A673 (cell line): ENCODE results near the gene DCHS1. TPM values are rescaled to one million over a fixed set of nuclear protein-coding genes. Genes with fewer than 3 reads are reported as not detected.

Experiments used
- BruUV-seq: library from RNA; stranded (reverse); fragments of 400-500 nt; replicated peaks from 2 replicates; lab custom pipeline; 2021; lab: Mats Ljungman, UMichigan
- CTCF ChIA-PET: fragments of 300-600 bp; sonication (Branson Sonifier 250); formaldehyde crosslinking; loops from one replicate; lab custom pipeline; 2022; ENCODE audit warnings: antibody characterized with exemption; lab: Charles Lee
- POLR2A ChIA-PET: fragments of 300-600 bp; sonication (Branson Sonifier 250); formaldehyde crosslinking; loops from one replicate; lab custom pipeline; 2022; ENCODE audit warnings: antibody characterized with exemption; ENCODE audit not compliant: low non-redundant PET; lab: Charles Lee
- DNase-seq: peaks from one replicate; pipeline ENCODE4 v3.0.0-alpha.2; 2015; ENCODE audit warnings: low spot score
- H3K27ac ChIP-seq: fragments of 200-600 bp; sonication (generic); 2 replicates; pipeline ENCODE4 v1.5.1; 2016; ENCODE audit warnings: mixed run types, low read depth, mild to moderate bottlenecking, mixed read lengths, antibody characterized with exemption, low read length; ENCODE audit not compliant: poor library complexity, severe bottlenecking
- H3K27me3 ChIP-seq: fragments of 200-600 bp; sonication (generic); replicated peaks from 2 replicates; pipeline ENCODE4 v1.6.1; 2017; ENCODE audit warnings: mixed run types, low read depth, mild to moderate bottlenecking, mixed read lengths, antibody characterized with exemption, low read length; ENCODE audit not compliant: insufficient read depth, poor library complexity
- H3K36me3 ChIP-seq: fragments of 200-600 bp; sonication (generic); 2 replicates; pipeline ENCODE4 v1.6.1; 2016; ENCODE audit warnings: mixed run types, mild to moderate bottlenecking, mixed read lengths, antibody characterized with exemption, low read length; ENCODE audit not compliant: insufficient read depth, poor library complexity, severe bottlenecking
- H3K4me1 ChIP-seq: fragments of 200-600 bp; sonication (generic); 2 replicates; pipeline ENCODE4 v1.6.1; 2017; ENCODE audit warnings: mixed run types, mild to moderate bottlenecking, mixed read lengths, antibody characterized with exemption, low read length; ENCODE audit not compliant: insufficient read depth, poor library complexity, severe bottlenecking
- H3K4me3 ChIP-seq: fragments of 200-600 bp; sonication (generic); 2 replicates; pipeline ENCODE4 v1.5.1; 2016; ENCODE audit warnings: low read depth, mixed run types, mild to moderate bottlenecking, mixed read lengths, low read length; ENCODE audit not compliant: poor library complexity, severe bottlenecking
- H3K9me3 ChIP-seq: fragments of 200-600 bp; sonication (generic); 2 replicates; pipeline ENCODE4 v1.6.1; 2016; ENCODE audit warnings: mixed run types, low read depth, mild to moderate bottlenecking, mixed read lengths, antibody characterized with exemption, low read length; ENCODE audit not compliant: poor library complexity, severe bottlenecking
- CTCF ChIP-seq: fragments of 300-800, 200-600 bp; sonication (generic); conservative IDR thresholded peaks from 2 replicates; pipeline ENCODE4 v1.5.1; 2017; ENCODE audit warnings: low read depth, mild to moderate bottlenecking, antibody characterized with exemption, low read length, moderate library complexity, mixed read lengths
- EZH2 ChIP-seq: fragments of 200-600 bp; sonication (generic); IDR thresholded peaks from 2 replicates; pipeline ENCODE4 v1.6.1; 2017; ENCODE audit warnings: borderline replicate concordance, low read depth, mild to moderate bottlenecking, mixed read lengths, antibody characterized with exemption, low read length; ENCODE audit not compliant: poor library complexity, severe bottlenecking
- intact Hi-C: fragments of 100-400 bp; cut with micrococcal nuclease; formaldehyde crosslinking; loops from one replicate; pipeline ENCODE4 v1.10.0; 2022; ENCODE audit not compliant: unreplicated experiment
- total RNA-seq: library from RNA; stranded (reverse); gene quantifications from 2 replicates; pipeline ENCODE4 v1.2.3, GENCODE V29; 2021

DCHS1 gene
- total RNA-seq, 1 experiment from 2014 or later = 17.6 TPM

GRCh38 chr11:6642957-6643356, 12.7 kb downstream of the DCHS1 start:
- POLR2A ChIA-PET = no interaction called here
- CTCF ChIA-PET = no interaction called here
- BruUV-seq = no TSS peak

GRCh38 chr11:6640985-6641701, 14.5 kb downstream of the DCHS1 start:
- Histone ChIP-seq H3K4me1 (no peaks in the 10 kb centered on the region), H3K4me3 (no peak overlapping the region), H3K9me3 (no peaks in the 10 kb centered on the region), H3K36me3 (no peaks in the 10 kb centered on the region), H3K27me3 (no peaks in the 10 kb centered on the region), H3K27ac (no peak overlapping the region)
- BruUV-seq = no TSS peak
- POLR2A ChIA-PET = no interaction called here
- intact Hi-C loops = no loop called here
- DNase-seq = no peak
- TF ChIP-seq CTCF (no peak), EZH2 (no peak)
- CTCF ChIA-PET = no interaction called here

More at GRCh38 chr11:6642957-6643356, 12.7 kb downstream of the DCHS1 start:
- Histone ChIP-seq H3K36me3 (no peaks in the 10 kb centered on the region), H3K27me3 (no peaks in the 10 kb centered on the region), H3K4me1 (peaks cover 15% of the 10 kb centered on the region), H3K27ac (no peak overlapping the region), H3K4me3 (no peak overlapping the region), H3K9me3 (no peaks in the 10 kb centered on the region)
- TF ChIP-seq EZH2 (no peak), CTCF (no peak)
- intact Hi-C loops = no loop called here
- DNase-seq = no peak

- Histone ChIP-seq H3K27me3 (no peaks in the 10 kb centered on the region), H3K4me1 (no peaks in the 10 kb centered on the region), H3K27ac (no peak overlapping the region), H3K9me3 (no peaks in the 10 kb centered on the region), H3K36me3 (no peaks in the 10 kb centered on the region), H3K4me3 (no peak overlapping the region)
- ChIA-PET POLR2A (no interaction called here), CTCF (no interaction called here)
- TF ChIP-seq CTCF = no peak
- no peak for TF ChIP-seq EZH2
- TSS peak; percentile 28 for BruUV-seq
- DNase-seq = no peak
- intact Hi-C loops = no loop called here
Measured at GRCh38 chr11:6640036-6640984, 15.3 kb downstream of the DCHS1 start.
